ENCODE results near the gene RRP1B.
"Not testable (repeated sequence)": the region's sequence is repeated elsewhere in the genome, so short reads cannot be mapped to it uniquely, and the experiment has no call there.

The RRP1B gene

GRCh38 chr21:43643193-43643592, 16.2 kb upstream of the RRP1B start:
- no peak for DNase-seq

DNA sequence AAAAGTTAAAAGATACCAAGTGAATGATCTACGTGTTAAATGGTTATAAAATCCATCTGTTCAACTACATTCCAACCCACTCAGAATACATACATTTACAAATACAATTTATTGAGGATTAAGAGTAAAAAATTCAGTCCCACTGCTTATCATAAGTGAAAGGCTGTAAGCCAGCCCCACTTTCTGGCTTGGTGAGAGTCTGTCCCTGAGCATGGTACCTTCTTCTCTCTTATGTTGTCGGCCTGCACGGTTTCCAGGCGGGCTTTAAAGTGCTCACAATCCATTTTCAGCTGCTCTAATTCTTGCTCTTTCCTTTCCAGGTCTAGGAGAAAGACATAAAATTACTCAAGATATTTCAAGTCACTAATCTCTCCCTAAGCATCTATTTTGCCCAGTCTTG, 15.3 kb upstream of the RRP1B start:
- no peak for DNase-seq

- DNase-seq: no peak
Observed at GRCh38 chr21:43644609-43645008, 14.8 kb upstream of the RRP1B start.

- peak; percentile 3 for DNase-seq
Observed at GRCh38 chr21:43645136-43645891, 14.0 kb upstream of the RRP1B start.

DNA sequence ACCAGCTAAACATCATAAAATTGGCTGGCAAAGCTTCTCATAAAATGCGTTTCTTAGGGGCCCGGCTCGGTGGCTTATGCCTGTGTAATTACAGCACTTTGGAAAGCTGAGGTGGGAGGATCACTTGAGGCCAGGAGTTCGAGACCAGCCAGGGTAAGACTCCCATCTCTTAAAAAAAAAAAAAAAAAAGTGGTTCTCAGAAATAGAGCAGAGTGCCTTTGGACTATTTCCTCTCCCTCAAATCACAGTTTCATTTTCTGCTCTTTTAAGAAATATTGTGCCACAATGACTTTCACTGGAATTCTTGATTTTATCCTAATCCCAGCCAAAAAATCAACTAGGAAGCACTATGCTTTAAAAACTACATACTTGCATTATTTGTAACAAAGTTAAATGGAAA, 13.4 kb upstream of the RRP1B start:
- DNase-seq: no peak

GRCh38 chr21:43646550-43647260, 12.7 kb upstream of the RRP1B start:
- peak; percentile 61 for DNase-seq

GRCh38 chr21:43648171-43648570, 11.2 kb upstream of the RRP1B start:
- DNase-seq: no peak

DNA sequence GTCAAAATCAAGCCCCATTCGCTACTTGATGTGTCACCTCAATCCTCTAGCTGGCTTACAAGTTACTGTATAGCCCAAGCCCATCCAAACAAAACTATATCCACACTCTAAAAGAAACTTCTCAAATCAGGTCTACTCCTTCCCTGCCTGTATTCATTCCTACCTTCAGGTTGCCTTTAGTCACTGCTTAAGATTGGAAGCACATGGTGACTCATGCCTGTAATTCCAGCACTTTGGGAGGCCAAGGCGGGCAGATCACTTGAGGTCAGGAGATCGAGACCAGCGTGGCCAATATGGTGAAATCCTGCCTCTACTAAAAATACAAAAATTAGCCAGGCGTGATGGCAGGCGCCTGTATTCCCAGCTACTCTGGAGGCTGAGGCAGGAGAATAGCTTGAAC, 7.4 kb upstream of the RRP1B start:
- DNase-seq: not testable (repeated sequence)

- DNase-seq: no peak
Observed at GRCh38 chr21:43652616-43653015, 6.7 kb upstream of the RRP1B start.

DNA sequence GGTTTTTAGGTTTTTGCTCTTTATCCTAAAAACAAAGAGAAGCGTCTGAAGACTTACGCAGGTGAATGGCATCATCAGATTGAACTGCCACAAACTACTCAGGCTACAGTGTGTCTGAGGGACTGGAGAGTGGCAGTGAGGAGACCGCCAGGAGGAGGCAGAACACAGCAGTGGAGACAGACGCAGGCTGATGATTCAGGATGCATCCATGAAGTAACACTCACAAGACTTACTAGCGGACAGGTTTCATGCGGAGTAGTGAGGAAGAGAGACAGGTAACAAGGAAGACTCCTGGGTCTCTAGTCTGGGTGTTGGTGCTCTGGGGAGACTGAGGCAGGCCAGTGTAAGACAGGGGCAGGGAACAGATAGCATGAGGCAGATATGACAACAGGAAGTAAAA, 5.7 kb upstream of the RRP1B start:
- no peak for DNase-seq

DNA sequence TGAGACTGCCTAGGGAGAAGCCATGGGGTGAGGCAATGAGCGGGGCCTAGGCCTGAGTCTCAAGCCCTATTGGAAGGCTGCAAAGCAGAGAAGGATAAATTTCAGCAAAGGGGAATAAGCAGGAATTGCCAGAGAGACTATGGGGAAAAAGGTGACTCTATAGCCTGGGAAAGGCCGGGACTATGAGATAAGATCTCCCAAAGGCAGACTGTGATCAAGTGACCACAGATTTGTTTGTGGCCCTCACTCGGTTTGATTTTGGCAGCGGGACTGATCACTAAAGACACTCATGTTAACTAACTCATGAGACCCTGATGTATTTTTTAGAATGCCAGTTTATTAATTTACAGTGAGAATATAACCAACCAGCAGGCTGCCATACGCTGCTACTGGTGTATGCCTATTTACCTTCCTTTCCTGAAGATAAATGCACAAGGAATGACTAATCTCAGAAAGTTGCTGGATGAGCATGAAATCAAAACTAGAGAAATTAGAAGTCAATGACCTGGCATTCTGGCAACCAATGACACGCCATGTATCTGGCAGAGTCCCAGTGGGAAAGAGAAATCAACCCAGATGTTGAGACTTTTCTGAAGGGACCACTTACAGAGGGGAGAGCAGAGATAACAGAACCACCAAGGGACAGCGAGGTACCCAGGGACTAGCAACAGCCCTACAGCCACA, 4.4 kb upstream of the RRP1B start:
- no peak for DNase-seq

DNA sequence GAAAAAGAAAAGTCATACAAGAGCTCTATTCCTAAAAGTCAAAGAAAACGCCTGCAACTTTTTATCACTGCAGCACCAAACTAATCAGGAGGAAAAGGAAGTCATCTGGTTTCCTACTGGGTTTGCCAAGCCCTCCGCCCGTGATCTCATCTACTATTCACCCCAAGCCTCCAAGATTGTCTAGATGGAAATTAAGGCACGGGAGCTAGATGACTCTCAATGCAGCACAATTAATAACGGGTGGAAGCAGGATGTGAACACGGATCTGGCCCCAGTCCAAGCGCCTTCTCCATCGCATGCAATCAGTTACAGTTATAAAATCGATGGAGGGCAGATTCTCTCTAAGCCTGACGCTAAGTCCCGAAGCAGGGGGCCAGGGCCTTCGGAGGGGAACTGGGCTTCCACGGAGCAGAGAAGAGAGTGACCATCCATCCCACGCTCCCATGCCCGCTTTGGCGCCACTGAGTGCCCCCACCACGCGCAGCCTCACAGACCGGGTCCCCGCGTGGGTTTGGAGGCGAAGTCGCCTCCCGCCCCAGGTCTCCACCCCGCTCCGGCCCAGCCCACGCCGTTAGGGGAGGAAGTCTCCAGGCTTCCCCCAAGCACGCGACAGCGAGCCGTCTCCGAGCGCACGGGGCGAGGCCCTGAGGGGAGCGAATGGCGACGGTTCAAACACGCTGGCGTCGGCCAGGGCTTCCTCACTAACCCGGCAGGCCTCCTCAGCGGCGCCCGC, 1.8 kb upstream of the RRP1B start:
- DNase-seq: no peak

GRCh38 chr21:43658088-43658741, 1.1 kb upstream of the RRP1B start:
- DNase-seq: no peak

DNA sequence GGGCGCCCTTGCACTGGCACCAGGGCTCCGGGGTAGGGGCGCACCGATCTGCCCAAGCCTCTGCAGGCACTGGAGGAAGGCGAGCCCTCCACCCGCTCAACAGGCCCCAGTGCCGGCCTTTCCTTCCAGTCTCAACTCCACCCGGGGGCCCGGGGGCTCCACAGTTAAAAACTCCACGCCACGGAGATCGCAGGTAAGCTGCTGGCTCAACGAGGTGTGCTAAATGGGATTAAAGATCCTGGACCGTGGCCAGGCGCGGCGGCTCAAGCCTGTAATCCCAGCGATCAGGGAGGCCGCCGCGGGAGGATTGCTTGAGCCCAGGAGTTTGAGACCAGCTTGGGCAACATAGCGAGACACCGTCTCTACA, 608 bp upstream of the RRP1B start:
- no peak for DNase-seq

- no peak for DNase-seq
Observed at GRCh38 chr21:43662286-43662685, 2.9 kb downstream of the RRP1B start.

DNA sequence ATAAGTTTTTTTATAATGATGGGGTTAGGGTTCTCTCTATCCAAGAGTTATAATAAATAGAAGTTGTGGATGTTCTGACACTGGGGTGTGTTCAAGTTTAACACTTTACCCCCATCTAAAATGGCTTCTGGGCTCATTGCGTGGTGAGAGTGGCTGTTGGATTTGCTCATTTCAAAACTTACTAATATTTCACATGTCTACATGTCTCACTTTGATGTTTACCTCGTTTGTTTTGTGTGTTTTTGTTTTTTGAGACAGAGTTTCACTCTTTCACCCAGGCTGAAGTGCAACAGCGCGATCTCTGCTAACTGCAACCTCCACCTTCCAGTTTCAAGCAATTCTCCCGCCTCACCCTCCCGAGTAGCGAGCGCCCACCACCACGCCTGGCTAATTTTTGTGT, 3.7 kb downstream of the RRP1B start:
- DNase-seq: no peak

GRCh38 chr21:43664358-43664757, 5.0 kb downstream of the RRP1B start:
- no peak for DNase-seq

DNA sequence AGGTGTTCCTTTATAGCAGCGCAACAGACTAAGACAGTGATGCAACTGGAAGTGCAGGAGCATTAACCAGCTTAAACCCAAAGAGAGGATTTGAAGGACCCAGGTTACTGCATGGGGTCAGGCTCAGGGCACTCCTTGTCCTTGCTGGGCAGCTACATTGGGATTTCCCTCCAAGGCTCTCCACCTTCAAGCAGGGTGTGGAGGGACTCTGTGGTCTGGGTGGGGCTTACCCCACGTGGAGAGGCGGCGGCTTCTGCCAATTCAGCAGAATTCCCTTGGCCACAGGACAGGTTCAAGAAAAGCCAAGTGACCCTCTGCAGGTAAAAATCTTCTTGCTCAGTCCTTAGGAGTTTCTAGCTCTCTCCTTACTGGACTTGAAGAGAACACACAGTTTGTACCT, 6.5 kb downstream of the RRP1B start:
- DNase-seq: no peak

GRCh38 chr21:43667191-43667904, 8.0 kb downstream of the RRP1B start:
- DNase-seq: no peak

GRCh38 chr21:43669828-43670605, 10.7 kb downstream of the RRP1B start:
- no peak for DNase-seq

- no peak for DNase-seq
Observed at GRCh38 chr21:43675871-43676270, 16.5 kb downstream of the RRP1B start.

Data from NCI-H1417 treated with DMSO at 0.1 percent for 48 hours (cell line).